GM19463 (cell line): ENCODE measurements around the gene ABTB2.

Source experiments
- ATAC-seq: cut with Tn5 transposase; IDR thresholded peaks from one replicate; pipeline ENCODE4 v1.9.1; 2021; ENCODE audit warnings: mild to moderate bottlenecking, moderate library complexity; ENCODE audit not compliant: unreplicated experiment

ABTB2 gene

DNA sequence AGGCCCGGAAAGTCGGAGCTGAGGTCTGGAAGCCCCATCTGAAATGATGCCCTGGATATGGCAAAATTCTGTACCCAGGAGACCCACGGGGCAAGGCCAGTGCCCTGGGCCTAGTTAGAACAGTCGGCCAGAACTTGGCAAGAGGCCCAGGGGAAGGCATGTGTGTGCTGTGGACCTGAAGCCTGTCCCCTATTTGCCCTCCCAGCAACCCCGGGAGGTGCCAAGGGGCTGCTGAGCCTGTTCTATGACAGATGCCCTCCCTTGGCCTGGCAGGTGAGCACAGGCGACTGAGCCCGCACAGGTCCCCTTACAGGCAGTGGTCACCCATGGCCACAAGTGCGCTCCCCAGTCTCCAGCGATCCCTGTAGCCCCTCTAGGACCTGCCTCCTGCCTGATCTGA lies 200.6 kb downstream of the ABTB2 start:
- no peak for ATAC-seq

DNA sequence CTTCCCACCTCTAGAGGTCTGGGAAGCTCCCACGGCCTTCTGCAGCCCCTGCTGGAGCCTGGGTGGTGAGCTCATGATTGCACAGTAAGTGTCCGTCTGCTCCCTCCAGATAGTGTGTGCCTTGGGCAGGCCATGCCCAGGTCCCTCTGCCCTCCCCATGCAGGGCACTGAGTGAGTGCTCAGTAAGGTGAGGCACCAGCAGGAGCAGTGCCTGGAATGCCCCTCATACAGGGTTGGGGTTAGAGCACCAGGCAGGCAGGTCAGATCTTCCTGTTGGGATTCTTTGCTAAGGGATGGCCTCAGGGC lies 202.1 kb downstream of the ABTB2 start:
- no peak for ATAC-seq

DNA sequence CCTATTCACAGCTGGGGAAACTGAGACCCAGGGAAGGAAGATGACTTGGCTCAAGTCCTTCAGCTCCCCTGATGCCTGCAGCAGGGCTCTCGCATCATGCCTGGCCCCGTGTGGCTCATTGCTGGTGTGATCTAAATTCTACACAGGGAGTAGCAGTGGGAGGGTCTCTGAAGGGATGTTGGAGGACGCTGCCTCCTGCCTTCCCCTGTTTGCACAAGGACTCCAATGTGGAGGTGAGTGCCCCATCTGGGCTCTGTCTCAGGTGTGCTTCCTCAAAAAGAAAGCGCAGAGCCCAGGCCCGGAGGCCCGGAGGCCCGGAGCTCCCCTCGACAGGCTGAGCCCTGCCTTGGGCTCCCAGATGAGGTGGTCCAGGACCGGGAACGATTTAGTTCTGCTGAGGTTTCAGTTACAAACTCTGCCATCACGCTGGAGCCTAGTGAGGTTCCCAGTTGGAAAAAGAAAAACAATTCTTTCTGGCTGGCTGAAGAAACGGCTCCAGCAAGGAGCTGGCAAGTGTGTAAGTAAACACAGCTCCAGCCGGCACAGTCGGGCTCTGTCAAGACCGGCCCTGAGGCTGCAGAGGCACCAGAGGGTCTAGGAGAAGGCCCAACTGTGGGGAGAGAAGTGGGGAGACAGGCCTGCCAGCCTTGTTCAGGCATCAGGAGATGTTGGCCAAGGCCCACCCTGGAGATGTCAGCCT lies 202.6 kb downstream of the ABTB2 start:
- no peak for ATAC-seq

DNA sequence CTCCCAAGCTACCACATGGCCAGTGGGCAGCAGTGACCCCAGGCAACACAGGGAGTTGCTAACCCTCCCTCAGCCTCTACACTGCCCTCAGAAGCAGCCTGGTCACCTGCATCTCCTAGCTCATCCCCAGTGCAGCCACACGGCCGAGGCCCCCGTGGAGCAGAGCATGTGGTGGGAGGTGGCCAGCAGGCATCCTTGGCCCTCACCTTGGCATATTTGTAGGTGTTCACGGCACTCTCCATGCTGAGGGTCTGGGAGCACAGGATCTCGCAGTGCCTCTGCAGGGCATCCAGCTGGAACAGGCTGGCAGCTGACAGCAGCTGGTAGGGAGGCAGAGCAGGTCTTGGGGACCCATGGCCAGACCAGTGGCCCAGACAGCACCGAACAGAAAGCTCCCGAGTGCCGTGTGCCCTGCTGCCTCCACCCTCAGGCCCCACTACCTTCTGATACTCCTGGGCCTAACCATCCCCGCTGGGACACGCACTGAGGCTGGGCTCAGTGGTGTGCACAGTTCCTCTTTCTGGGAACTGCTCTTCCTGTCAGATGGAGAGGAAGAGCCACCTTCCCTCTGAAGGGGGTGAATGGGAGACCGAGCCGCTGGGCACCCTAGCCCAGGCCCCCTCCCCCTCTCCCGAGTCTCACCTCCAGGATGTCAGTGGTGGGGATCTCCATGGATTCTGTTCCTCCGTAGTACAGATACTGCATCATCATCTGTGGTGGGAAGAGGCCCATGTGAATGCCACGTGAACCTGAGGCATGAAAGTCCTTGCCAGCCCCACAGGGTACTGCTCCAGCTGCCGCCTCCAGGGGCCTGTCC lies 203.5 kb downstream of the ABTB2 start:
- ATAC-seq = peak; percentile 81

DNA sequence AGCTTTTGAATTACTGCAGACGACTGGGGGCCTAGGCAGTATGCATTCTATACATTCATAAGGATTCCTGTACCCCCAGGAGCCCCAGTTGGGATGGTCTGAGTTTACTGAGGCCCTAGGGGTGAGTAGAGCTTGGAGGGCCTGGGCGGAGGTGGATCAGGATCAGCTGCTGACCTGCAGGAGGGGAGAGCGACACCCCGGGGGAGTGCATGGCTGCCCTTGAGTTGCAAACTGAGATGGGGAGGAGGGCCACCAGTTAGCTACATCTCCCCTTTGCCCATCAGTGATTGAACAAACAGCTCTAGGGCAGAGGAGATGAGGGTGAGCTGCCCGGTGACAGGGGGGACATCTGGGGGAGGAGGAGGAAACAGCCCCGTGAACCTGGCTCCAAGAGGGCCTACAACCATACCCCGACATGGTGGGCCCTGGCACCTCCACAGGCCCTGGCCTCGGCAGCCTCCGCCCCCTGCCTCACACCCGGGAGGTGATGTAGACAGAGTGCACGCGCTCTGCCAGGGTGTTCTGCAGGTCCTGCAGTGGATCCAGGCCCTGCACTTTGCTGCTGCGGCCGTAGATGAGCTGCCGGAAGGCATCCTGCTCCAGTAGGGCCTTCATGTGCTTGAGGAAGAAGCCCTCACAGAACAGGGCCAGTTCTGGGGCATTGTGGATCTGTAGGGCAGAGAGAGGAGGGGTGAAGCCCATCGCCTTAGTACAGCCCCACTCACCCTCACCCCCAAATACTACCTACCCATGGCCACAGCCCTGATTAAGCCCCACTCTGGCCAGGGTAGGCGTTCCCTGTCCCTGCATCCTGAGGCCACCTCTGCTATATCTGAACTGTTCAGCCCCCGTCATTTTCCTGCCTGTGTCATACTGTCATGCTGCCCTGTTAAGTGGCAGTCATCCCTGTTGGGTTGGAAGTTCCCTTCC lies 205.6 kb downstream of the ABTB2 start:
- ATAC-seq = no peak

DNA sequence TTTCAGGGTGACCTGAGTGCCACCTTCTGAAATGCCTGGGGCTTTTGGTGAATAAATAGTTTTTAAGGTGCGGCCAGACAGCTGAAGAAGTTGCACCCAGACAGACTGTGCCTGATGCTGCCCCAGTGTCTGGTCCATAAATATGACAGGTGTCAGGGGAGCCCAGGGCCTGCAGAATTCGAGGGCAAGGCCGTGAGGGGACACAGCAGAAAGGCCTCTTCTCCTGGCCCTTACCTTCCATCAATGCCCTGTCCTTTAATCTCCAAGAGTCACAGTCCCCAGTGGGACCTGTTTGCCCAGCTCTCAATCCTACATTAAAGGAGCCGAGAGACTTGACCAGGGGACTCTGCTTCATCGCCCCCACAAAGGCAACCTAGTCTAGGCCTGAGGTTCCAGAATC lies 206.6 kb downstream of the ABTB2 start:
- ATAC-seq = no peak

DNA sequence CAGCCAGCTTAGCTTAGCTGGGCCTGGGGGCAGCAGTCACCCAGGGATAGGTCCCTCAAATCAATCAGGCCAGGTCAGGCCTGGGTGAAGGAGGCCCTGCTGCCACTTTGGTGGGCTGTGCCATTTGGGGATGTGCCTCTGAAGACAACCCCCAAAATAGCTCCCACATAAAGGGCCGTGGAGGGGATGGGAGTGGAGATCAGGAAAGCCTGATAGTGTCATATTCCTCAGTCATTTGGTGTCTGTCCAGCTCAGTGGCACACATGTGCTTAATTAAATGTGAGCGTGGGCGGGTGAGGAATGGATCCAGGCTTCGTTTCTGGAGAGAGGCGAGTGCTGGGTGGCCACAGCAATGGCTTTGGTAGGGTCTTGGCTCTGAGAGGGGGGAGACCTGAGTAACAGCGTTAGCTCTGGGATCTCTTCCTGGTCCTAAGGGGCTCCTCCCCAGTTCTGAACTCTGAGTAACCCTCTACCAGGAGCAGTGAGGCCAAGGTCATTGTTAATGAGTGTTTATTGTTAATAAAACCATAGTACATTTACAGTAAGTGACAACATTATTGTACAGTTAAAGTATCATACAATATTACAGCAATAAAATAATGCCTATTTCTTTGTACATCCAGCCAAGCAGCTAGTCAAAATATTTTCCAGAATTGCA lies 207.2 kb downstream of the ABTB2 start:
- ATAC-seq = no peak

DNA sequence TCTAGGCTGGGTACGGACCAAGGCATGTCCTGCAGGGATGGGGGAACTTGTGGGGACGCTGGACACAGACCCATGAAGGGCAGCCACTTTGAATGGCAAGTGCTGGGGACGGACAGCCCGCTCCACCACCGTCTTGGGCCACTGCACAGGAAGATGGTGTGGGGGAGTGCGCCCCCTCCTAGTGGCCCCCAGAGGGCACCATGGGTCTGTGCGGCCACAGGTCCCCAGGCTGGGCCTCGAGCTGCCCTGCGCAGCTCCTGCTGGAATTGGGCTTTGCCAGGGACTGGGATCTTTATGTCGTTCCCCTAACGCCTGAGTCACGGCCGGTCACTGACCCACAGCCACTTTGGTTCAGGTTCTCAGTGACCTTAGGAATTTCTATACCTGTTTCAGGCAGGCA lies 208.0 kb downstream of the ABTB2 start:
- no peak for ATAC-seq

DNA sequence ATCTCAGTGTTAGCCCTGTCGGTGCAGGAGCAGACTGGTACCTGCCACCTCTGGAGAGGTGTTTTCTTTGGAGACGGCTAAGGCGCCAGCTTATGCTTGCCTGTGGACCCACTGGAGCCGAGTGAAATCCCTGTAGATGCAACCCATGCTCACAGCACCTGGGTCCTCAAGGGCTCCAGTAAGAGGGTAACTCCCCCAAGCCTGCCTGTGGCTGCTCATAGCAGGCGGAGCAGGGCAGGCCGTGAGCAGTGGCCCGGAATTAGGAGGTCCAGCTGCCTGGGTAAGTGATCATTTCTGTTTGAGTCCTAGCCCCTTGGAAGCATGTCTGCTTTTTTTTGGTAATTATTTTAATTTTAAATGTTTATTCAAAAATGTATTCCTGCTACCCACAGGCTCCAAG lies 208.5 kb downstream of the ABTB2 start:
- ATAC-seq = no peak

DNA sequence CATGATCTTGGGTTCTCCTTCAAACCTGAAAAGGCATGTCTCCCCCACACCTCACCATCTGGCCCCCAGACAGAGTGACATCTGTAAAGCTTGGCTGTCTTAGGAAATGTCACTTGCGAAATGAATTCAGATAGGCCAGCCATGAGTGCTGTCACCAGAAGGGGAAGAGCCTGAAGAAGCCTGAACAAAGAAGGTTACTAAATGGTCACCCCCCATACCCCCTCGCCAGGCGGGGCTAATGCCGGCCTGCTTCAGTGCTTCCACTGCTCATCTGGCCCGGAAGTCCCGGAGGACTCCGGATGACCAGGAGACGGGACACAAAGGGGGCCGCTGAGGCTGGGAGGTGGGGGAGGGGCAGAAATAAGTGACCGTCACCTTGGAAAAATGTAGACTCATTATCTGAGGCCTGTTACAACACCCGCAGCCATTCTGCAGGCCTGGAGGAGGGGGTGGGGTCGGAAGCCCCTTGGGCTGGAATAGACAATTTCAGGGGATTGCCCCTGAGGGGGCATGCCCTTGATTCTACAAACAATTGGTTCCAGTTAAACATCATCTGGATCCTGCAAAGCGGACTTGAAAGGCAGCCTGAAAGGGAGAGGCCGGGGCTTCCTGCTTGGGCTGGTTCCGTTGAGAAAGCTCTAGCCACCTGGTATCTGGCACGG lies 209.2 kb downstream of the ABTB2 start:
- no peak for ATAC-seq

DNA sequence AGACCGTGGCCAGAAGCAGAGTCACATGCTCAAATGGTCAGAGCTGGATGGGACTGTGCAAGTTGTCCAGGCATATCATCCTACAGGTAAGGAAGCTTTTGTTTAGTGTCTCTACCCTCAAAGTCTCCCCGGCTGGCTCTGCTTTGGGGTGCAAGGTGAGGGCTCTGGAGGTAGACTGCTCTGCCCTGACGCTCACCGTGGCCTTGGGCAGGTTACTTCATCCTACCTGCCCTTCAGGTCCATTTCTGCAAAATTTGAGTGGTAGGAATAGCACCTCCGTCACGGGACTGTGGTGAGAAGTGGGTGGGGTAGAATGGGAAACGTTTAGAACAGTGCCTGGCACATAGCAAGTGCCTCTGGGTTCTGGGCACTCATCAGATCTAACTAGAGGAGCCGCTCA lies 210.2 kb downstream of the ABTB2 start:
- ATAC-seq = no peak

DNA sequence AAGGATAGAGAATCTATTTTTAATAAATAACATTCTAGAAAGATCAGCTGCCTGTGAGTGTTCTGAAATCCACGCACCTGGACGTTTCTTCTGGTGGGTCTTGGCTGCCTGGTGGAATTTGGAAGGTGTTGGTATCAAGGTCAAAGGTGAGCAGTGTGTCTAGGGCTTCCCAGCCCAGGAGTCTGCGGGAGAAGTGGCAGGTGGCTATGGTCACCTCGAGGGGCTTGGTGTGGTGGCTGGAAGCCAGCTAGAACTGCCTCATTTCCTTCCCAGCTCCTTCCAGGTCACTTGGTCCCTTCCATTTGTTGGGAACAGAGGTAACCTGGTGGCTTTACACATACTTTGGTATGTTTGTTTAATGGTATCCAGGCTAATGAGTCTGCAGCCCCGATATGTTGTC lies 210.9 kb downstream of the ABTB2 start:
- no peak for ATAC-seq

DNA sequence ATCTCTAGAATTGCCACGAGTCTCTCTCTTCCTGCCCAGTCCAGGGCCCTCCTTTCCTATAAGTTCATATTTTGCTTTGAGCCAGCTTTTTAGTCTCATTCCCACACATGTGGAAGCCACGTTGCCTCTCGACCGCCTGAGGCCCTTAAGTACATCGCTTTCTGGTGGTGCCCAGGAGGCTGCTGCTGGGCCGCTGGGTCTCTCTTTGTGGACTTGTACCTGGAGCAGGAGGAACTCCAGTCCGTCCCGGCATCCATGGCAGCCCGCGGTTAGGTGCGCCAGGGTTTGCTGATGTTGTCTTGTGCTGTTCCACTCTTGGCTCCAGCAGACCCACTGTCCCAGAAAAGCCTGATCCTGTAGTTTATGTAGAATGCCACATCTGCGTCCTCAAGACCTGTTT lies 211.4 kb downstream of the ABTB2 start:
- no peak for ATAC-seq

DNA sequence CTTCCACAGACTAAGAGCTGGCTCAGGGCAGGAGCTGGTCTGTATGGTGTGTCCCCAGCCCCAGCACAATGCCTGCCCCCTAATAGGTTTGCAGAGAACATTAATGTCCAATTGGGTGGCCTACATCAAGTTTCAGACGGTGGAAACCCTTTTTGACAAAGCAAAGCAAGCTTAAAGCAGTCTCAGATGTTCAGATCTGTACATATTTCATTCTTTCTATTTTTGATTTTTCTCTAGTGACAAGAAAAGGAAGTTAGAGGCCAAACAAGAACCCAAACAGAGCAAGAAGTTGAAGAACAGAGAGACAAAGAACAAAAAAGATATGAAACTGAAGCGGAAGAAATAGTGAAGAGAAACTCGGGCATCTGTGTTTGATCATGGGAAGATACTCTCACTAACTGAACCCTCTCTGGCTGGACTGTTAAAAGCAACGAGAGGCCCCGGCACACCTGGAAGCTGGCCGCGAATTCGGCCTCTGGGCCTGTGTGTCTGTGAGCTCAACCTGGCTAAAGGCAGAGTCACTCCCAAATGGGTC lies 211.9 kb downstream of the ABTB2 start:
- ATAC-seq = no peak

DNA sequence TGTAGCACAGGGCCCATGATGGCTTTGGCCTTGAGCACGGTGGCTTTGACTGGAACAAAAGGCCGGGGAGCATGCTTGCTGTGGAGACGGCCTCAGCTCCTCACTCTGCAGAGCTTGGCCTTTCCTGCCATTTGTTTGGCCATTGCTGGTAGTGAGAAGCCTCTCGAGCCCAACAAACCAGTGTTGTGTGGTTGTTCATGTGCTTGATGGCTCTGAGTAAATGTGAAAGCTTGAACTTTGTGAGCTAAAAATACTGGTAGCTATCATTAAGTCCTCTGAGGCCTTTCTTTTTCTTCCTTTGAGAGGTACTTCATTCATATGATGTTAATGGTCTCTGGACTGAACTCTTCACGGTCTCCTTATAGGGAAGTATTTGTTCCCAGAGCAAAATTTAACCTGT lies 212.7 kb downstream of the ABTB2 start:
- ATAC-seq = no peak

DNA sequence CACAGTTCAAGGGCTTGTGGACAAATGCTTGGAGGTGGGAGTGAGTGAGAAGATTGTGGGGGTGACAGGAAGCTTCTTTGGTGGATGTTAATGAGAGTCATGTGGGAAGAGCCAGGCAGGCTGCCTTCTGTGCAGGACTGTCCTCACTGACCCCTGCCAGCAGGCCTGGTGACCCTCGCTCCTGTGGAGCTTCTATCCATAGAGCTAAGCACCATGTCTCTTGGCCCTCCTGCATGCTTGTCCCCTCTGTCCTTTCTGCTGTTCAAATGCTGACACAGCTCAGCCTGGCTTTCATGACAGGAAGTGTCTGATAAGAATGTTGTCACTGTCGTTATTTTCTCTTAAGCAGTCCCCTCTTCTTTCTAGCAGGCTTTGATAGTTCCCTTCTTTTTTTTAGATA lies 214.8 kb downstream of the ABTB2 start:
- no peak for ATAC-seq

DNA sequence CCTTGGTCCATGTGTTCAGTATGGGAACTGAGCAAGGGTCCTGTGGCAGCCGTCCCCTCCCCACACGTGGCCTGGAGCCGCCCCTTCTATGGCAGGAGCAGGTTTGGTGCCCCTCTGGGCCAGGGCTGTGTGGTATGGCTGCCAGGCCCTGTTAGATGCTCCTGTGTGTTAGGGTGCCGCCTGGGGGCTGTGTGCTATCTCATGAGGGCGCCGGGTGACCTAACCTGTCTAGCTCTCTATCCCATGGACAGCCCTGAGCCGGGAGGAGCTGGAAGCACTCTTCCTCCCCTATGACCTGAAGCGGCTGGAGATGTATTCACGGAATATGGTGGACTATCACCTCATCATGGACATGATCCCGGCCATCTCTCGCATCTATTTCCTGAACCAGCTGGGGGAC lies 217.7 kb downstream of the ABTB2 start:
- no peak for ATAC-seq

DNA sequence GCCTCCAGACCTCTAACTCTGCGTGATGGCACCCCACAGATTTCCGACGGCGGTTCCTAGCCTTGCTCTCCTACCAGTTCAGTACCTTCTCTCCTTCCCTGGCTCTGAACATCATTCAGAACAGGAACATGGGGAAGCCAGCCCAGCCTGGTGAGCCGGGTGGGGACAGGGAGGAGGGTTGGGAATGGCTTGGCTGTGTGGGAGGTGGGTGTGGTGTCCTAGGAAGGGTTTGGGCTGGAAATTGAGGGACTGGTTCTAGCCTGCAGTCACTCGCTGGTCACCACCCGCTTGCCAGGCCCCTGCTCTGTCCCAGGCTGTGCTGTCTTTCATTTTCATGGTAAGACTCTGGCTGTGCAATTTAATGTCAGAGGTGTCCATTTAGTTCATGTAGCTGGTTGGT lies 218.5 kb downstream of the ABTB2 start:
- no peak for ATAC-seq

DNA sequence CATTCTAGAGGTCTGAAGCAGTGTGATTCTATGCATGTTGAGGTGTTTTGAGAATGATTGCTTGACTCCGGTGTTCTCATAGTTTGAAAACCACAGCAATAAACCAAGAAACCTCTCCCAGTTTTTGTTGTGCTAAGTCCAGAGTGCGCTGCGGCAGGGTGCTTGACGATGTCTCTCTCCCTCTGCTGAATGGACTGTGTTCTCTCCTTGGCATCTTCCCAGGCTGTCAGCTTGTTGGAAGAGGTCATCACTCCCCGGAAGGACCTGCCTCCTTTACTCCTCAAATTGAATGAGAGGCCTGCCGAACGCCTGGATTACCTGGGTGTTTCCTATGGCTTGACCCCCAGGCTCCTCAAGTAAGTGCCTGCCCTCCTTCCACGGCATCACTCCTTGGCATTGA lies 221.4 kb downstream of the ABTB2 start:
- no peak for ATAC-seq

DNA sequence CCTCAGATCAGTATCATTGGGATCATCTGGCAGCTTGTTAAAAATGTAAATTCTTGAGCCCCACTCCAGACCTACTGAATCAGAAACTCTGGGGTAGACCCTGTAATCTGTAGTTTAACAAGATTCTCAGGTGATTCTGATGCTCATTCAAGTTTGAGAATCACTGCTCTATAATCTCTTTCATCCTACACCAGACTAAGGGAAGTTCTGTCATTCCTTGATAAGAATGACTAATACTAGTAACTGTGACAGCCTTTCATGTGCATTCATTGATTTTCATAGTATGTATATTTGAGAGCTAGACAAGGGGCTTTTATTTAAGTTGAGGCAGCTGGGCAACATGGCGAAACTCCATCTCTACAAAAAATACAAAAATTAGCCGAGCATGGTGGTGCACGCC lies 222.4 kb downstream of the ABTB2 start:
- no peak for ATAC-seq
